GM12878 (cell line): ENCODE measurements around the gene CRYGN. TPM values are rescaled to one million over a fixed set of nuclear protein-coding genes. Genes with fewer than 3 reads are reported as not detected.
A peak's percentile ranks its signal among the peaks of the same experiment; 100 is the strongest.

Source experiments
- ATAC-seq: fragments of 200-7000 bp; cut with Tn5 transposase; 3 replicates; pipeline ENCODE4 v1.9.1; 2020; ENCODE audit warnings: mild to moderate bottlenecking, moderate library complexity
- BruUV-seq: library from RNA; stranded (reverse); fragments of 400-500 nt; replicated peaks from 2 replicates; lab custom pipeline; 2021; lab: Mats Ljungman, UMichigan
- CTCF ChIA-PET: fragments of 300-600 bp; sonication (Branson Sonifier 250); formaldehyde crosslinking; extraction: SDS; loops from one replicate; lab custom pipeline; 2021; ENCODE audit warnings: inconsistent platforms; lab: Yijun Ruan, JAX
- POLR2A ChIA-PET: fragments of 350-600 bp; formaldehyde crosslinking; extraction: SDS; loops from one replicate; lab custom pipeline; 2021; ENCODE audit warnings: inconsistent platforms; lab: Charles Lee
- RAD21 ChIA-PET: fragments of 300-600 bp; sonication (Branson Sonifier 250); formaldehyde crosslinking; loops from one replicate; lab custom pipeline; 2023; ENCODE audit warnings: antibody characterized with exemption; ENCODE audit not compliant: unreplicated experiment; lab: Charles Lee
- SMC1A ChIA-PET: fragments of 300-600 bp; sonication (Branson Sonifier 250); formaldehyde crosslinking; loops from one replicate; lab custom pipeline; 2023; ENCODE audit not compliant: unreplicated experiment, uncharacterized antibody; lab: Charles Lee
- DNase-seq: peaks from one replicate; pipeline ENCODE4 v3.0.0-alpha.2; 2011; ENCODE audit warnings: low read depth, low spot score
- FAIRE-seq: peaks from 3 replicates; lab custom pipeline; 2011; peaks lifted over from hg19 to GRCh38; lab: Jason Lieb, UNC
- H2AFZ ChIP-seq: 2 replicates; pipeline ENCODE4 v1.6.0; 2011; ENCODE audit warnings: low read depth, low read length, control low read depth; ENCODE audit not compliant: control insufficient read depth
- H3K27ac ChIP-seq: 2 replicates; pipeline ENCODE4 v1.5.1; 2011; ENCODE audit warnings: control low read depth; ENCODE audit not compliant: control insufficient read depth, insufficient read depth
- H3K27me3 ChIP-seq, 2 experiments: replicated peaks in 1 of 2; 2 replicates each; pipeline versions ENCODE4 v1.6.0 to v1.6.1; 2011; ENCODE audit warnings: low read length in 1 of 2; ENCODE audit not compliant: control insufficient read depth in 2 of 2, insufficient read depth in 2 of 2
- H3K36me3 ChIP-seq, 2 experiments: 2 replicates each; pipeline ENCODE4 v1.5.1; 2011; ENCODE audit warnings: low read length in 1 of 2; ENCODE audit not compliant: control insufficient read depth in 2 of 2, insufficient read depth in 2 of 2
- H3K4me1 ChIP-seq: 2 replicates; pipeline ENCODE4 v1.6.1; 2011; ENCODE audit warnings: mild to moderate bottlenecking, low read length, moderate library complexity, mixed read lengths; ENCODE audit not compliant: control insufficient read depth, insufficient read depth
- H3K4me2 ChIP-seq: 2 replicates; pipeline ENCODE4 v1.6.0; 2011; ENCODE audit warnings: control low read depth; ENCODE audit not compliant: control insufficient read depth, insufficient read depth
- H3K4me3 ChIP-seq: fragments of 200-600 bp; sonication (generic); 2 replicates; pipeline ENCODE4 v1.5.1; 2016
- H3K79me2 ChIP-seq: 2 replicates; pipeline ENCODE4 v1.6.0; 2011; ENCODE audit warnings: low read length; ENCODE audit not compliant: control insufficient read depth, insufficient read depth
- H3K9ac ChIP-seq: 2 replicates; pipeline ENCODE4 v1.8.0; 2011; ENCODE audit warnings: low read length, control low read depth, mixed read lengths; ENCODE audit not compliant: control insufficient read depth, insufficient read depth
- H3K9me3 ChIP-seq: replicated peaks from 3 replicates; pipeline ENCODE4 v1.5.1; 2011; ENCODE audit warnings: mild to moderate bottlenecking, low read length; ENCODE audit not compliant: control insufficient read depth, insufficient read depth
- H4K20me1 ChIP-seq: 2 replicates; pipeline ENCODE4 v1.6.0; 2011; ENCODE audit not compliant: control insufficient read depth, insufficient read depth
- ZZZ3 ChIP-seq: IDR thresholded peaks from 2 replicates; pipeline ENCODE4 v1.6.1; 2011; ENCODE audit warnings: low read depth; ENCODE audit not compliant: control insufficient read depth, insufficient read length
- WGBS: methylation state at CpG from one replicate; pipeline ENCODE4 v1.1.6; 2016; ENCODE audit warnings: low lambda C conversion rate; ENCODE audit not compliant: insufficient replicate concordance, insufficient coverage; ENCODE audit errors: missing lambda C conversion rate; 5-methylcytosine and 5-hydroxymethylcytosine counted together
- in situ Hi-C: fragments of 300-500 bp; cut with MboI; formaldehyde crosslinking; loops from 9 replicates; pipeline ENCODE4 v1.14.3; 2018; ENCODE audit warnings: mixed read lengths
- intact Hi-C: fragments of 100-400 bp; cut with micrococcal nuclease; formaldehyde crosslinking; loops from one replicate; pipeline ENCODE4 v1.14.2; 2022; ENCODE audit not compliant: unreplicated experiment
- polyA plus RNA-seq, 11 experiments: library from polyadenylated mRNA; depleted of rRNA in 4 of 11; unstranded in 6 of 11; stranded (reverse) in 5 of 11; fragments of >200 nt; fragmentation: Nextera tagmentation in 4 of 11; fragmentation: Illumina TruSeq in 1 of 11; extraction: Ambion mirVana in 4 of 11; extraction: Trizol in 1 of 11; gene quantifications; 1 replicate in 1 of 11; 2 replicates in 10 of 11; pipeline versions ENCODE4 v1.2.1 to v1.2.3, GENCODE V29; 2011 to 2016; ENCODE audit warnings: inconsistent platforms in 2 of 11, missing spikeins in 2 of 11, low read depth in 1 of 11
- total RNA-seq, 4 experiments: library from RNA; depleted of rRNA in 3 of 4; stranded (reverse); fragments of >200 nt in 3 of 4; fragmentation: Illumina TruSeq in 1 of 4; extraction: Trizol in 1 of 4; gene quantifications; 2 replicates each; pipeline versions ENCODE4 v1.2.1 to v1.2.3, GENCODE V29; 2013 to 2021
- TF ChIP-seq, protein P1 (sequence below): fragments of 450-650 bp; formaldehyde crosslinking; IDR thresholded peaks from 2 replicates; pipeline ENCODE4 v1.5.0; 2022; ENCODE audit warnings: mild to moderate bottlenecking, missing genetic modification characterization
- TF ChIP-seq, protein P2 (sequence below): IDR thresholded peaks from 2 replicates; pipeline ENCODE4 v1.6.1; 2011; ENCODE audit warnings: borderline replicate concordance, low read depth, mild to moderate bottlenecking, moderate library complexity, low read length; ENCODE audit not compliant: insufficient read depth, poor library complexity, severe bottlenecking

CRYGN gene
- total and polyA plus RNA-seq, 10 of the 15 experiments (the other 5 are each of a cell fraction or from before 2014, with no cell fraction given), result not detected

DNA sequence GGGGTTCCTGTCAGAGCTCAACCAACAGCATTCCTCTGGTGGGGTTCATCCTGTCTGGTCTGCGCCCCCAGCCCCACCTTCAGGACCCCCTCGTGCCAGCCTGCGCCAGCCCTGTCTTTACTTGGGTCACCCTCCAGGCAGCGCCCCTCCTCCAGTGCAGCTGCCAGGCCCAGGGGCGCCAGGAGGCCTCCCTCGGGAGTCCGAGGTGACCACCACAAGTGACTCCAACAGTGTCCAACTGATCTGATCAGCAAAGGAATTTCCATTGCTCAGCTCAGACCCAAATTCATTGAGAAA lies 40.7 kb downstream of the CRYGN start (continued):
- TF ChIP-seq, protein P1, sequence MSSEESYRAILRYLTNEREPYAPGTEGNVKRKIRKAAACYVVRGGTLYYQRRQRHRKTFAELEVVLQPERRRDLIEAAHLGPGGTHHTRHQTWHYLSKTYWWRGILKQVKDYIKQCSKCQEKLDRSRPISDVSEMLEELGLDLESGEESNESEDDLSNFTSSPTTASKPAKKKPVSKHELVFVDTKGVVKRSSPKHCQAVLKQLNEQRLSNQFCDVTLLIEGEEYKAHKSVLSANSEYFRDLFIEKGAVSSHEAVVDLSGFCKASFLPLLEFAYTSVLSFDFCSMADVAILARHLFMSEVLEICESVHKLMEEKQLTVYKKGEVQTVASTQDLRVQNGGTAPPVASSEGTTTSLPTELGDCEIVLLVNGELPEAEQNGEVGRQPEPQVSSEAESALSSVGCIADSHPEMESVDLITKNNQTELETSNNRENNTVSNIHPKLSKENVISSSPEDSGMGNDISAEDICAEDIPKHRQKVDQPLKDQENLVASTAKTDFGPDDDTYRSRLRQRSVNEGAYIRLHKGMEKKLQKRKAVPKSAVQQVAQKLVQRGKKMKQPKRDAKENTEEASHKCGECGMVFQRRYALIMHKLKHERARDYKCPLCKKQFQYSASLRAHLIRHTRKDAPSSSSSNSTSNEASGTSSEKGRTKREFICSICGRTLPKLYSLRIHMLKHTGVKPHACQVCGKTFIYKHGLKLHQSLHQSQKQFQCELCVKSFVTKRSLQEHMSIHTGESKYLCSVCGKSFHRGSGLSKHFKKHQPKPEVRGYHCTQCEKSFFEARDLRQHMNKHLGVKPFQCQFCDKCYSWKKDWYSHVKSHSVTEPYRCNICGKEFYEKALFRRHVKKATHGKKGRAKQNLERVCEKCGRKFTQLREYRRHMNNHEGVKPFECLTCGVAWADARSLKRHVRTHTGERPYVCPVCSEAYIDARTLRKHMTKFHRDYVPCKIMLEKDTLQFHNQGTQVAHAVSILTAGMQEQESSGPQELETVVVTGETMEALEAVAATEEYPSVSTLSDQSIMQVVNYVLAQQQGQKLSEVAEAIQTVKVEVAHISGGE (CRISPR knock-in tag), result no peak

DNA sequence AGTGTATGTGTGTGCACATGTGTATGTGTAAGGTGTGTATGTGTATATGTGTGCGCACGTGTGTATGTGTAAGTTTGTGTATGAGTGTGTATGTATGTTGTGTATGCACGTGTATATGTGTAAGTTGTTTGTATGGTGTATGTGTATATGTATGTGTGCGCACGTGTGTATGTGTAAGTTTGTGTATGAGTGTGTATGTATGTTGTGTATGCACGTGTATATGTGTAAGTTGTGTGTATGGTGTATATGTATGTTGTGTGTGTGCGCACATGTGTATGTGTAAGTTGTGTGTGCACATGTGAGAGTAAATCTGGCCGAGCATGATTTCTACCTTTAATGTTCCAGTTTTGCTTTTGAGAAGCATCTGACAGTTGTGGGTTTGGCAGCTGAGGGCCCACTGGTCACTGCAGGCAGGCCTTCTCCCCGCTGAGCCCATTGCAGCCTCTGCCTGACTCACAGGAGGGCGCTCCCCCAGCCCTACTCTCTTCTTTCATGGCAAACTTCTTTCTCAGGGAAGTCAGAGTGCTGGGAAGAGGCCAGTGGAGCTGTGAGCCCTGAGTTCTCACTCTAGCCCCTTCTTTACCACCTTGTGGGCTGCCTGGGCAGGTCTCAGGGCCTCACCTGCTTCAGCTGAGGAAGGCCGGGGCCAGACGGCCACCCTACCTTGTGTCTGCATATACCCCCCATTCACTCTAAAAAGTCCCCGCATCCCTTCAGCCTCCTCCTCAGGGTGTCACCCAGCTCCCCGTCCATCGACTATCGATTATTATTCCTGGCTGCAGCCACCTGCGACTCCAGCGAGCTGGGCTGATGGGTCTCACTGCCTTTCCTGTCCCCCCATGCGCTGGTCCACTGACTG lies 41.3 kb downstream of the CRYGN start:
- TF ChIP-seq ZZZ3, result no peak
- TF ChIP-seq, protein P2, sequence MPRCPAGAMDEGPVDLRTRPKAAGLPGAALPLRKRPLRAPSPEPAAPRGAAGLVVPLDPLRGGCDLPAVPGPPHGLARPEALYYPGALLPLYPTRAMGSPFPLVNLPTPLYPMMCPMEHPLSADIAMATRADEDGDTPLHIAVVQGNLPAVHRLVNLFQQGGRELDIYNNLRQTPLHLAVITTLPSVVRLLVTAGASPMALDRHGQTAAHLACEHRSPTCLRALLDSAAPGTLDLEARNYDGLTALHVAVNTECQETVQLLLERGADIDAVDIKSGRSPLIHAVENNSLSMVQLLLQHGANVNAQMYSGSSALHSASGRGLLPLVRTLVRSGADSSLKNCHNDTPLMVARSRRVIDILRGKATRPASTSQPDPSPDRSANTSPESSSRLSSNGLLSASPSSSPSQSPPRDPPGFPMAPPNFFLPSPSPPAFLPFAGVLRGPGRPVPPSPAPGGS, result peak; percentile 25
- TF ChIP-seq, all 136 proteins: peak for 1
- Histone ChIP-seq H2AFZ (no peak overlapping the region), H3K9me3 (no peaks in the 10 kb centered on the region; the same call in 2 of the 3 replicates), H3K4me1 (peaks cover 13% of the 10 kb centered on the region), H3K79me2 (no peaks in the 10 kb centered on the region), H3K27ac (no peak overlapping the region), H3K9ac (no peak overlapping the region), H3K4me2 (no peak overlapping the region), H3K4me3 (no peak overlapping the region), H4K20me1 (no peaks in the 10 kb centered on the region), H3K36me3 (no peaks in the 10 kb centered on the region), H3K27me3 (no peaks in the 10 kb centered on the region; a peak in 1 of 4 replicates)
- CTCF ChIA-PET, result interaction anchor here (1.5 to 1.7 kb wide), 2 partner anchors 235 to 359 kb away, joined by 3 to 4 read pairs; no protein-coding TSS in a partner anchor
- POLR2A ChIA-PET, result no interaction called here
- no TSS peak for BruUV-seq
- intact Hi-C loops, result no loop called here
- in situ Hi-C loops, result no loop called here
- FAIRE-seq (no peak), DNase-seq (no peak), ATAC-seq (no peak)
- RAD21 ChIA-PET, result no interaction called here
- SMC1A ChIA-PET, result no interaction called here
- 69% methylated on average over 19 of the region's 19 CpGs for WGBS
